Sigmoid colon (tissue), 4 donors: ENCODE measurements around the gene TUB.

Experiments
- POLR2AphosphoS5 ChIP-seq, 4 donors: sonication (generic); formaldehyde crosslinking; IDR thresholded peaks; one replicate each; pipeline ENCODE4 v1.6.1; 2017; ENCODE audit warnings: antibody characterized with exemption in 4 of 4
- TF ChIP-seq, protein P1 (sequence below), 4 experiments: fragments of 450-650 bp in 3 of 4; fragments of 200-600 bp in 1 of 4; IDR thresholded peaks; one replicate each; pipeline ENCODE4 v1.5.1; 2016 to 2019; ENCODE audit warnings: antibody characterized with exemption in 4 of 4, mild to moderate bottlenecking in 3 of 4, moderate library complexity in 2 of 4

DNA sequence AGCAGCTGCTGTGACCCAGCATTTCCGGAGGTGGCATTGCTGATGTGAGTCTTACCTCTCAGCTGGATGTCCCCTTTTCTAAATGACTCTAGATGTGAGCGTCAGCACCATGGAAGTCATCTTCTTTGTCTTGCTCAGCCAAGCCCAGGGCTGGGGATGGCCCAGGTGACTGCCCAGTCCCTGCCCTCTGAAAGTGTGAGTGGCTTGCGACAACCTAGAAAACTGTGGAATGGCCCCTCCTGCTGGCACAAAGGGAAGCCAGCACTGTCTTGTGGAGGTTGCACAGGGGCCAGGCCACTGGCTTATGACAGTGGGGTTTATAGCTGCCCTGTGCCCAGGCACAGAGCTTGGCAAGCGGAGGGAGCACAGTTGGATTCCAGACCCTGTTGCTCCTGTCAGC, 6.2 kb downstream of the TUB start:
- TF ChIP-seq, protein P1, sequence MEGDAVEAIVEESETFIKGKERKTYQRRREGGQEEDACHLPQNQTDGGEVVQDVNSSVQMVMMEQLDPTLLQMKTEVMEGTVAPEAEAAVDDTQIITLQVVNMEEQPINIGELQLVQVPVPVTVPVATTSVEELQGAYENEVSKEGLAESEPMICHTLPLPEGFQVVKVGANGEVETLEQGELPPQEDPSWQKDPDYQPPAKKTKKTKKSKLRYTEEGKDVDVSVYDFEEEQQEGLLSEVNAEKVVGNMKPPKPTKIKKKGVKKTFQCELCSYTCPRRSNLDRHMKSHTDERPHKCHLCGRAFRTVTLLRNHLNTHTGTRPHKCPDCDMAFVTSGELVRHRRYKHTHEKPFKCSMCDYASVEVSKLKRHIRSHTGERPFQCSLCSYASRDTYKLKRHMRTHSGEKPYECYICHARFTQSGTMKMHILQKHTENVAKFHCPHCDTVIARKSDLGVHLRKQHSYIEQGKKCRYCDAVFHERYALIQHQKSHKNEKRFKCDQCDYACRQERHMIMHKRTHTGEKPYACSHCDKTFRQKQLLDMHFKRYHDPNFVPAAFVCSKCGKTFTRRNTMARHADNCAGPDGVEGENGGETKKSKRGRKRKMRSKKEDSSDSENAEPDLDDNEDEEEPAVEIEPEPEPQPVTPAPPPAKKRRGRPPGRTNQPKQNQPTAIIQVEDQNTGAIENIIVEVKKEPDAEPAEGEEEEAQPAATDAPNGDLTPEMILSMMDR (IDR thresholded peaks at IDR 0.05), result no peak
- TF ChIP-seq POLR2AphosphoS5 (IDR thresholded peaks at IDR 0.05), result no peak
